ENCODE data around the gene EVI5. TPM values are rescaled to one million over a fixed set of nuclear protein-coding genes. Genes with fewer than 3 reads are reported as not detected.
"Not testable (repeated sequence)": the region's sequence is repeated elsewhere in the genome, so short reads cannot be mapped to it uniquely, and the experiment has no call there.

EVI5 gene
- total RNA-seq, 2 donors from 2014 or later = 24.8 to 42.6 TPM

DNA sequence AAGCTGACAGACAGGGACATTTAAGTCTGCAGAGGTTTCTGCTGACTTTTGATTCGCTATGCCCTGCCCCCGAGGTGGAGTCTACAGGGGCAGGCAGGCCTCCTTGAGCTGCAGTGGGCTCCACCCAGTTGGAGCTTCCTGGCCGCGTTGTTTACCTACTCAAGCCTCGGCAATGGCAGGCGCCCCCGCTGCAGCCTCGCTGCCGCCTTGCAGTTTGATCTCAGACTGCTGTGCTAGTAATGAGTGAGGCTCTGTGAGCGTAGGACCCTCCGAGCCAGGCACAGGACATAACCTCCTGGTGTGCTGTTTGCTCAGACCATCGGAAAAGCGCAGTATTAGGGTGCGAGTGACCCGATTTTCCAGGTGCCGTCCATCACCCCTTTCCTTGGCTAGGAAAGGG is 149.7 kb downstream of the EVI5 start:
- DNase-seq; intact Hi-C loops (cut with DNase I): not testable (repeated sequence)

DNA sequence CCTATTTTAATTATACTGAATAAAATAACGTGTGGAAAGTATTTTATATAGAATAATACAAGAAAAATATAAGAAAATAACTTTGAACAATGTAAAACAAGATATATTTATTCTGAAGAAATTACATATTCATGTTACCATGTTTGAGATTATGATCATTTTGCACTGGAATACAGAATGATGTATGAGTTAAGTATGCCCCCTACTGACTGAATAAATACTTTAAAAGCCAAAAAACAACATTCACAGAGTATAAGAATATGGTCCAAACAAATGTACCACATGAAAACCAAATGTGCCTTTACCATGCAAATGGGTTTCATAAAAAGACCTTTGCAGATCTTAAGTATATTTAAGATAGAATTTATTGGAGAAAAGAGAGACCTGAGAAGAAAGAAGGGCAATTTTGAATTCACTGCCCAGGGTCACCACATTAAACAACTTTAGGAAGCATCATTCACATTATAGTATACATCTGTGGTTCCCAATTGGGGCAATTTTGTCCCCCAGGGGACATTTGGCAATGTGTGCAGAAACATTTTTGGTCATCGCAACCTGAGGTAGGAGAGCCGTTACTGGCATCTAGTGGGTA is 161.6 kb downstream of the EVI5 start:
- intact Hi-C loops (cut with DNase I) = loop anchor here (2.0 to 5.0 kb wide), 2 partner anchors 311 to 312 kb away; no protein-coding TSS in a partner anchor
- DNase-seq (no peak), ATAC-seq (no peak)

More for the DNA sequence above, 149.7 kb downstream of the EVI5 start:
- ATAC-seq = not testable (repeated sequence)

DNA sequence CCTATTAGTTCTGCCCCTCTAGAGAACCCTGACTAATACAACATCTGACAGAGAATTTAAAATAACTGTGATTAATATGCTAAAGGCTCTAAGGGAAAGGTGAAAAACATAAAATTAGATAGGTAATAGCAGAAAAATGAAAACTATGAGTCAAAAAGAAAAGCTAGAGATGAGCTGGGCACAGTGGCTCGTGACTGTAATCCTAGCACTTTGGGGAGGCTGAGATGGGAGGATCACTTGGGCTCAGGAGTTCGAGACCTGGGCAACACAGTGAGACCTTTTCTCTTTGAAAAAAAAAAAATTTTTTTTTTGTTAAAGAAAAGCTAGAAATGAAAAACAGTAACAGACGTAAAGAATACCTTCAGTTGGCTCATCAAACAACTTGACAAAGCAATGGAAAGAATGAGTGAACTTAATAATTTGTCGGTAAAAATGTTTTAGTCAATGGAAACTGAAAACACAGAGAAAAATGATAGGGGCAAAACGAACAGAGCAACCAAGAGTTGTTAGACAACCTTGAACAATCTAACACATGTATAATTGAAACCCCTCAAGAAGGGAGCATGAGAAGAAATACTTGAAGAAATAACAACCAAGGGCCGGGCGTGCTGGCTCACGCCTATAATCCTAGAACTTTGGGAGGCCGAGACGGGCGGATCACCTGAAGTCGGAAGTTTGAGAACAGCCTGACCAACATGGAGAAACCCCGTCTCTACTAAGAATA is 165.3 kb downstream of the EVI5 start:
- DNase-seq = no peak
- intact Hi-C loops (cut with DNase I) = loop anchor here in 1 of 2 donors (5.0 kb wide), 1 partner anchor 307 kb away; no protein-coding TSS in a partner anchor
- no peak for ATAC-seq

DNA sequence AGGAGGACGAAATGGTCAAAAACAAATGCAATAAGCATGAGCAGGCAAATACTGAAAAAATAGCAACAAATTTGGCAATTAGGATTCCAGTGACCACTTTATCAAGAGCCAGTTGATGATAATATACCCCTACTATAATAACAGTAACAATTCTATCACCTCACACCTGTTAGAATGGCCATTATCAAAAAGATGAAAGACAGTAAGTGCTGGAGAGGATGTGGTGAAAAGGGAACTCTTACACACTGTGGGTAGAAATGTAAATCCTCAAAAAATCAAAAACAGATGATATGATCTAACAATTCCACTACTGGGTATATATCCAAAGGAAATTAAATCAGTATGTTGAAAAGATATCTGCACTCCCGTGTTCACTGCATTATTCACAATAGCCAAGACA is 183.9 kb downstream of the EVI5 start:
- DNase-seq (no peak), ATAC-seq (no peak)
- intact Hi-C loops (cut with DNase I) = no loop called here

DNA sequence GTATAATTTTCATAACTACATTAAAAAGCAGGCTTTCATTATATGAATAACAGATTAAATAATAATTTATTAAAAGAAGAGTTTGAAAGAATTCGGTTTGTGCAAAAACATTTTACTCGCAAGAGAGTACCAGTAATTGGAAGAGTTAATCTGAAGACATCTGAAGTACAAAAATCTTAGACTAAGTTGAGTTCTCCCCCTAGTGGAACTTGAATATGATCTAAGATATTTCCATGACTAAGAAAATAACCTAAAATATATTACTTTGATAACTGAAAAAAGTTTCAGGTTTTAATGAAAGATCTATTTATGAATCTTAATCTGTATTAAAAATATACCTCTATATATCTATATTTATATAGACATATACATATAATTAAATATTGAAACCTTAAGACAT is 185.7 kb downstream of the EVI5 start:
- DNase-seq (no peak), ATAC-seq (no peak)
- intact Hi-C loops (cut with DNase I) = no loop called here

DNA sequence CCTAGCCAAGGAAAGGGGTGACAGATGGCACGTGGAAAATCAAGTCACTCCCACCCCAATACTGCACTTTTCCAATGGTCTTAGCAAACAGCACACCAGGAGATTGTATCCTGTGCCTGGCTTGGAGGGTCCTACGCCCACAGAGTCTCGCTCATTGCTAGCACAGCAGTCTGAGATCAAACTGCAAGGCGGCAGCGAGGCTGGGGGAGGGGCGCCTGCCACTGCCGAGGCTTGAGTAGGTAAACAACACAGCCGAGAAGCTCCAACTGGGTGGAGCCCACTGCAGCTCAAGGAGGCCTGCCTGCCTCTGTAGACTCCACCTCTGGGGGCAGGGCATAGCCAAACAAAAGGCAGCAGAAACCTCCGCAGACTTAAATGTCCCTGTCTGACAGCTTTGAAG is 195.5 kb downstream of the EVI5 start:
- intact Hi-C loops (cut with DNase I); ATAC-seq; DNase-seq: not testable (repeated sequence)

DNA sequence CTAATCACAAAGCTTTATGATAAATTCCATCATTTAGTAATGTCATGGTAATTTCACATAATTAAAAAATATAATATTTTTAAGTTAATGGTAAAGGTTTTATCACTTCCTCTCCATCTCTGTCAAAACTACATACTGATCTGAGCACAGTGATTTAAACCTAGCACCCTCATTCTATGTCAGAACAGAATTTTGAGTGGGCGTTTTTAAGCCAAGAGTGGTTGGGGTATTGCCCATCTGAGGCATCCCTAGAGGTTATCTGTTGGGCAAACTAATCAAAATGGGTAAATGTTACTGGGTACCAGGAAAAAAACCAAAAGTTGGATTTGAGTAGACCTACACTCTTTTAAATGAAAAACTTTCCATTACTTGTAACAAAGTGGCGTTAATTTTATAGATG is 197.5 kb downstream of the EVI5 start:
- ATAC-seq = no peak
- DNase-seq = no peak
- intact Hi-C loops (cut with DNase I) = no loop called here

DNA sequence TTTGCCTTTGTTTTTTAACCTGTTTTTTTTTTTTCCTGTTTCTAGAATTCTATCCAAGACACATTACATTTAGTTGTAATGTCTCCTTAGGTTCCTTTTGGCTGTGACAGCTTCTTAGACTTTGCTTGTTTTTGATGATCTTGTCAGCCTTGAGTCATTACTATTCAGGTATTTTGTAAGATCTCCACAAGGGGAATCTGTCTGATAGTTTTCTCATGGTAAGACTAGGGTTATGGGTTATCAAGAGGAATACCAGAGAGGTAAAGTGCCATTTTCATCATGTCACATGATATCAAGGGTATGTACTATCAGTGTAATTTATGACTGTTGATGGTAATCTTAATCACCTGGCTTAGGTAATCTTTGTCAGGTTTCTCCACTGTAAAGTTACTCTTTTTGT is 199.1 kb downstream of the EVI5 start:
- intact Hi-C loops (cut with DNase I) = no loop called here
- ATAC-seq = no peak
- DNase-seq = no peak

DNA sequence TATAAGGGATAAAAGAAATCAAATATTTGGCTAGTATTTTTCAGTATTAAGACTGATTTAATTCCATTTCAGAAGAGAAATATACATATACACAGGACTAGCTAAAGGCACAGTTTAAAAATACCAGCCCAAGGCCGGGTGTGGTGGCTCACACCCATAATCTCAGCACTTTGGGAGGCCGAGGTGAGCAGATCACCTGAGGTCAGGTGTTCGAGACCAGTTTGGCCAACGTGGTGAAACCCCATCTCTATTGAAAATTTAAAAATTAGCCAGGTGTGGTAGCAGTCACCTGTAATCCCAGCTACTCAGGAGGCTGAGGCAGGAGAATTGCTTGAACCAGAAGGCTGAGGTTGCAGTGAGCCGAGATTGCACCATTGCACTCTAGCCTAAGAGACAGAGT is 200.1 kb downstream of the EVI5 start:
- ATAC-seq; intact Hi-C loops (cut with DNase I); DNase-seq: not testable (repeated sequence)

DNA sequence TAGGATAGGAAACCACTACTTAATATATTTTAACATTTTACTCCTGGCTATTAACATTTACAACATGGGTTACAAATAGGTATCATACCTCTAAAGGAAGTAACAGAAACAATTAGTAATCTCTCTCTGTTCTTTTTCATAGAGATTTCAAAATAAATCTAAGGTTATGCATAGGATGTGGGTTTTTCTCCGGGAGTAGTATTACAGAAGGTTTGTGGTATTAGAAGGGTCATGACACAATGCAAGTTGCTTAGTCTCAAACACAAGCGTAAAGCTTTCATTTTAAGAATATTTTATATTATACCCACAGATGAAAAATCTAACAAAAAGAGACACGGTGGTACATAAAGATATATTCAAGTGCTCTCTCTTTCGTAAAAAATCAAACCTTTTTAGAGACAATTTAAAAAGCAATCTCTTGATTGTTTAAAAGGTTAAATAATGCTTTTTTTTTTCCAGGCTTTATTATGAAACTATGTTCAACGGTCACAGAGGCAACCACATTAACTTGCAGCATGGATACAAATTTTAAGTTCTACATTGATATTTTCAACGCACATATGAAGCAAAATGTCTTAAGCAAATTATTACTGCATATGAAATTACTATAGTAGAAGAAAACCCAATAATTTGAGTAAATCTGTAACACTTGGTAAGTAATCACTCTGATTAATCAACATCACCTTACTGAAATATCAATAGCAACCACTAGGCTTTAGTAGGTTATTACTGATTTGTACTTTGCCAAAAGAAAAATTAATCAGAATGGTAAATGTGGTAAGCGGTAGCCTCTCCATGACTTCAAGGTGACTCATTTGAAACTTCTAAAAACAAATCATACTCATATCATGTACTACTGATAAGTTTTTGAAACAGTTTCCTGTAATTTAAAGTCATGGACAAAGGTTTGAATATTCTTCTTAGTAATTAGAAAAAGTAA is 200.8 kb downstream of the EVI5 start:
- DNase-seq = no peak
- ATAC-seq = peak; percentile 38 to 64
- intact Hi-C loops (cut with DNase I) = no loop called here

DNA sequence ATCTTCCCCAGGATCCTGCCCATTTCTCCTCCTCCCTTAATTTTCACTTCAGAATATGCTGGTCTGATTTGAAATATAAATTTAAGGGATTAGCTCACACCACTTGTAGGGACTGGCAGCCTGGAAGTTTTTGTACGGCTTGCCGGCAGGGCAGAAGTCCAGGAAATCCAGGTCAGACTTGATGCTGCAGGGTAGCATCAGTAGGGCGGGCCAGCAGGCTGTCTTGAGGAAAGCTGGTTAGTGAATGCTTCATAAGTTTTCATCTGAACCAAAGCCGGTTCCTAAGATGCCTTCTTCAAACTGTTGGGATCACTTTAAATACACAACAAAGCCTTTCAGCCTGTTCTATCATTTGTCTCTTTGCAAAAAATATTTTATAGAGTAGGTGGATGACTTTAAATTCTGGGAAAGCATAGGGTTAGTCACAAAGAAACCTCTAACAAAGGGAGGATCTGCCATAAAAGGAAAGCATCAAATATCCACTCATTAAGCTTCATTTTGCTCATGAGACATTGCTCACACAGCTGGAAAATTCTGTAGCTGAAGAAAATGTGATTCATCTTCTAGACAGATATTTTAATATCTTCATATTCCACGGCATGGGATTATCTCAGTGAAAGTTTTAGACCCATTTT is 207.5 kb downstream of the EVI5 start:
- DNase-seq (peak; percentile 35), ATAC-seq (peak in 1 of 2 donors; percentile 68)
- intact Hi-C loops (cut with DNase I) = no loop called here

DNA sequence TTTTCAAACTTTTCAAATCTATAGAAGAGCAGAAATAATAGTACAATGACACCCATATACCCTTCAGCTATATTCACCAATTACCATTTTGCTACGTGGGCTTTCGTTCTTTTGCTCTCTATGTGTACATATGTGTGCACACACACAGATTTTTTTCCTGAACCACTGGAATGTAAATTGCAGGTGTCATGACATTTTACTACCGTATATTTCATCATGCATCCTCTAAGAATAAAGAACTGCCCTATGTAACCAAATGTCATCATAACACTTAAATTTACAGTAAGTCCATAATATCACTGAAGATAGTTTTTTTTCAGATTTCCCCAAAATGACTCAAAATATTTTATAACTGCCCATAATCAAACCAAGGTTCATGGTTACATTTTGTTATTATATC is 209.8 kb downstream of the EVI5 start:
- no peak for DNase-seq
- intact Hi-C loops (cut with DNase I) = no loop called here
- ATAC-seq = no peak

DNA sequence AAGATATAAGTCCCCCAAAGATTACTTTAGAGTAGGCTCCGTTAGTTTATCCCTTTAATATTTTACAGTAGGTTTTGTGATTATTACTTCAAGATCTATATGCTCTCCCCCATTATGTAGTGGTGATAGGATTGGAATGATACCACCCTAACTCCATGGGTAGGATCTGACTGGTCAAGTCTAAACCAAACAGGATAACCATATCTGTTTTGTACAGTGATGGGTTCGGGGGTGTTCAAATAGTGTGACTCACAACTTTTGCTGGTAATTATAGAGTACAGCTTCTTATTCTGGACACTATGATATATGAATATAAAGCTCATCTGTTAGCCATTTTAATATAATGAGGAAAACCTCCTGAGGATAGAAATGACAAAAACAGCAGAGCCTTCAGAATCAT is 212.4 kb downstream of the EVI5 start:
- no peak for DNase-seq
- no peak for ATAC-seq
- intact Hi-C loops (cut with DNase I) = no loop called here

DNA sequence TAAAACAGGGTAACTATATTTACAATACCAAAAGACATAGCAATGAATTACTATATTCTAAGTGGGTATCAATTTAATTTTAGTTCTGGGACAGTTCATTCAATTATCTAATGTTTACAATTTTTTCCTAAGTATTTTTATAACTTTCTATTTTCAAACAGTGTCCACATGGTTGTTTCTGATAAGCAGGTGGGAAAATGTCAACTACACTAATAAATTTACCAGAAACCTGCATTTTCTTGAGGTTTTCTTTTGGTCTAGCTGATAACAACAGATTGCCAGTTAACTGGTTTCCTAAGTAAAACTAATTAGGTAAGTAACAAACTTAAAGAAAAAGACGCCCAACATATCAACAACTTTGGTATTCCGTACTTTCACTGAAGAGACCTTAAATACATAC is 213.3 kb downstream of the EVI5 start:
- ATAC-seq = no peak
- no peak for DNase-seq
- intact Hi-C loops (cut with DNase I) = no loop called here

DNA sequence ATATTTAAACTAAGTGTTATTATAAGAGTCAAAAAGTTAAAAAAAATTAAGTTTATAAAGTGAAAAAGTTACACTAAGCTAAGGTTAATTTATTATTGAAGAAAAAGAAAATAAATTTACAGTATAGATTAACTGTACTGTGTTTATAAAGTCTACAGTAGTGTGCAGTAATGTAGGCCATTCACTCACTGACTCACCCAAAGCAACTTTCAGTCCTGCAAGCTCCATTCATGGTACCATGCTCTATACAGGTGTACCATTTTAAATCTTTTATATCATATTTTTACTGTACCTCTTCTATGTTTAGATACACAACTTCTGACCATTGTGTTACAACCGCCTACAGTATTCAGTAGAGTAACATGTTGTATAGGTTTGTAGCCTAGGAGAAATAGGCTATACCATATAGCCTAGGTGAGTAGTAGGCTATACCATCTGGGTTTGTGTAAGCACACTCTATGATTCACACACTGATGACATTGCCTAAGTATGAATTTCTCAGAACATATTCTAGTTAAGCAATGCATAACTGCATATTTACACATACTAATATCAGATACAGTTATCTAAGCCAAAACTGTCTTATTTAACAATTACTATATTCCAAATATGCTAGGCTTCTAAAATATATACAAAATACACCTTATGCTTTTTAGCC is 217.6 kb downstream of the EVI5 start:
- no peak for ATAC-seq
- no peak for DNase-seq
- intact Hi-C loops (cut with DNase I) = no loop called here

DNA sequence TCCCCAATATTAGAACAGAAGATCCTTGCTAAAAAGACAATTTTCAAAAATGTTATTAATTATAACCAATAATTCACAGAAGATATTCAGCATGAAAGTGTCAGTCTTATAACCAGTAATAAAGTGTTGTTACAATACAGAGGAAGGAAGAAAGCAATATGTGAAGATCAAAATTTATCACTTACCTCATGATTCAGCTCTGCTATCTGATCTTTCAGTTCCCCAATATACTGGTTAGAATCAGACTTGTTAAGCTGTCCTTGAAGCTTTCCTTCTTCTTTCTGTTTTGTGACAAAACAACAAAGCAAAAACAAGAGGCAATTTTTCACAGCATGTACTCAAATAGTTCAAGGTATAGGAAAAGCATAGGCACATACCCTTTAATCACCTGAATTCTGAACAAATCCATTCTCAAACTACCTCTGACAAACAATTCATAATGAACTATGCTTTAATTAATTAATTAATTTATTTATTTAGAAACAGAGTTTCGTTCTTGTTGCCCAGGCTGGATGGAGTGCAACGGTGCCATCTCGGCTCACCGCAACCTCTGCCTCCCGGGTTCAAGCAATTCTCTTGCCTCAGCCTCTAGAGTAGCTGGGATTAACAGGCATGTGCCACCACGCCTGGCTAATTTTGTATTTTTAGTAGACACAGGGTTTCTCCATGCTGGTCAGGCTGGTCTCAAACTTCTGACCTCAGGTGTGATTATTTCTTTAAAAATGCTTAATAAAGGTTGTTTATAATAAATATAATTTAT is 221.3 kb downstream of the EVI5 start:
- intact Hi-C loops (cut with DNase I) = no loop called here
- DNase-seq (no peak), ATAC-seq (no peak)

DNA sequence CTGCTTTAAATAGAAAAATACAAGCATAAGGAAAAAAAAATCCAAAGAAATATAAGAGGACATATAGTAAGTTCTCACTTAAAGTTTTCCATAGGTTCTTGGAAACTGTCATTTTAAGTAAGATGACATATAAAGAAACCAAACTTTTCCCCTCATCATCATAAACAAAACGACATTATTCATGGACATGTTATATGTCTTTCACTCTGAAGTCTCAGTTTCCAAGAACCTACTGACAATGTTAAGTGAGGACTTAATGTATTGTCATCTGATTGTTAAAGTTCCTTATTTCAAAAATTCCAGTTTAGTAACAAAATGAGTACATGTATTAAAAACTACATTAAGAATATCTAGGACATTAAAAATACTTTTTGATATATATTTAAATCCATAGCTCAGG is 228.6 kb downstream of the EVI5 start:
- ATAC-seq (no peak), DNase-seq (no peak)
- intact Hi-C loops (cut with DNase I) = no loop called here

DNA sequence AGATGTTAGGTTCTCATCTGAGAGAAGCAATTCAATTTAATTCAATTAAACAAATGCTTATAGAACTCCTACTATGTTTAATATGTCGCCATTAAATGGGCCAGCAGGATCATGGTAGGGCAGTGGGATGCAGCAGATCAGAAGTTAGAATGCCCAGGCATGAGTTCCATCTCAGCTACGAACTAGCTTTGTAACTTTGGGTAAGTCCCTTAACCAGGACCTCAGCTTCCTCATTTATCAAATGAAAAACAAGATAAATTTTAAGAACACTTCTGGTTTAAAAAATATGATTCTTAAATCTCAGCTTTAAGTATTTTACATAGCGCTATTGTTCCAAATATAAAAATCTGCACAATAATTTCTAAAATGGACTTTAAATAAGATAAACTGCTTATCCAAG is 230.7 kb downstream of the EVI5 start:
- intact Hi-C loops (cut with DNase I) = no loop called here
- no peak for ATAC-seq

More for the DNA sequence above, 230.7 kb downstream of the EVI5 start:
- DNase-seq = no peak
